ENCODE results near the gene PPP2R2B. TPM values are rescaled to one million over a fixed set of nuclear protein-coding genes. Genes with fewer than 3 reads are reported as not detected.

The PPP2R2B gene
- total RNA-seq = under 0.01 TPM in 1 of 2 replicates, not detected in the other

DNA sequence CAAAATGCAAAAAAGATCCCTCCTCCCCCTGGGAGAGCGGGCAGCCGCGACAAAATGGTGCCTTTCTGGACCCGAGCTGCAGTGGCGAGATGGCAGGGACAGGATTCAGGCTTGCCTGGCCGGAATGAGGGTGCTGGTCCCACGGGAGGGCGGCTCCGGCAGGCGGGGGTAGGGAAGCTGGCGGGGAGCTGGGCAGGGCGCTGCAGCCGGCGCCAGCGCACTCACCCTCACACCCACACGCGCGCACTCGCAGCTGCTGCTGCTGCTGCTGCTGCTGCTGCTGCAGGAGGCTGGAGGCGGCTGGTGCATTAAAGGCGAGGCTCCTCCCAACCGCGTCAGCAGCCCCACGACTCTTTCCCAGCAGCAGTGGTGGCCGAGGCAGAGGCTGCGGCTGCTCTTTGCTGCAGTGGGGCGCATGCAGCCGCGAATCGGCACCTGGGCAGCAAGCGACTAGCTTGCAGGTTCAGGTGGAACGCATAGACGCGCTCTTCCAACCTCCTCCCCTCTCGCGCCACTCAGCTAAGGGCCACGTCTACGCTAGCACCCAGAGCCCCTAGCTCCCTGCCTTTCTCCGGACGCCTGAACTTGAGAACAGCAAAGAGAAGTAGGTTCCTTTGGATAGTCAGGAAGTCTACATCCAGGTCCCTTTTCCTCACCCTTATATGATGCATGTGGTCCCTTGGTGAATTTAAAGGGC, at the start of gene PPP2R2B:
TSS of gene PPP2R2B (minus strand) at position 282 of the 697 bp plus-strand sequence.

